H1 (cell line): ENCODE results near the gene TXNDC12. TPM values are rescaled to one million over a fixed set of nuclear protein-coding genes. Genes with fewer than 3 reads are reported as not detected.

Experiments used
- CTCF ChIA-PET: fragments of 300-600 bp; sonication (Branson Sonifier 250); formaldehyde crosslinking; loops from one replicate; lab custom pipeline; 2021; ENCODE audit not compliant: partially characterized antibody; lab: Charles Lee
- POLR2A ChIA-PET: fragments of 300-600 bp; sonication (Branson Sonifier 250); formaldehyde crosslinking; loops from one replicate; lab custom pipeline; 2021; ENCODE audit warnings: inconsistent platforms; ENCODE audit not compliant: partially characterized antibody; lab: Charles Lee
- DNase-seq, 2 experiments: peaks; one replicate each; pipeline versions ENCODE4 v3.0.0 to v3.0.0-alpha.2; 2010 to 2022; ENCODE audit warnings: low spot score in 2 of 2, low read depth in 1 of 2, mixed read lengths in 1 of 2
- FAIRE-seq: peaks from 2 replicates; lab custom pipeline; 2011; peaks lifted over from hg19 to GRCh38; lab: Jason Lieb, UNC
- H2AFZ ChIP-seq: 2 replicates; pipeline ENCODE4 v1.8.1; 2012; ENCODE audit warnings: low read length, inconsistent platforms
- H2AK5ac ChIP-seq: 2 replicates; pipeline ENCODE4 v1.6.1; 2013; ENCODE audit warnings: low read depth, low read length
- H2BK120ac ChIP-seq: replicated peaks from 2 replicates; pipeline ENCODE3; 2013; ENCODE audit warnings: low read depth, low read length, inconsistent platforms
- H2BK12ac ChIP-seq: 2 replicates; pipeline ENCODE4 v1.6.1; 2013; ENCODE audit warnings: low read depth, low read length
- H2BK15ac ChIP-seq: 2 replicates; pipeline ENCODE4 v1.6.1; 2013; ENCODE audit warnings: low read length
- H2BK20ac ChIP-seq: 2 replicates; pipeline ENCODE4 v1.6.1; 2013; ENCODE audit warnings: low read length
- H2BK5ac ChIP-seq: 2 replicates; pipeline ENCODE4 v1.6.1; 2013; ENCODE audit warnings: low read depth, low read length
- H3K14ac ChIP-seq: 2 replicates; pipeline ENCODE4 v1.6.1; 2013; ENCODE audit warnings: inconsistent platforms; ENCODE audit not compliant: insufficient read length
- H3K18ac ChIP-seq: 2 replicates; pipeline ENCODE4 v1.6.1; 2013; ENCODE audit warnings: low read length; ENCODE audit errors: extremely low read depth
- H3K23ac ChIP-seq: 2 replicates; pipeline ENCODE4 v1.6.1; 2013; ENCODE audit warnings: inconsistent platforms; ENCODE audit not compliant: insufficient read length
- H3K23me2 ChIP-seq: 2 replicates; pipeline ENCODE4 v1.6.1; 2013; ENCODE audit warnings: low read depth, low read length
- H3K27ac ChIP-seq: 2 replicates; pipeline ENCODE4 v1.6.1; 2011; ENCODE audit warnings: low read depth, low read length, inconsistent platforms
- H3K27me3 ChIP-seq, 4 experiments: replicated peaks in 1 of 4; 1 replicate in 1 of 4; 2 replicates in 3 of 4; pipeline versions ENCODE4 v1.6.1 to v1.8.1; 2011 to 2013; ENCODE audit warnings: low read length in 3 of 4, mild to moderate bottlenecking in 3 of 4, inconsistent platforms in 2 of 4, mixed read lengths in 2 of 4, moderate library complexity in 1 of 4; ENCODE audit not compliant: control insufficient read depth in 3 of 4, insufficient read depth in 3 of 4; ENCODE audit errors: extremely low read depth in 1 of 4
- H3K36me3 ChIP-seq, 4 experiments: 2 replicates each; pipeline versions ENCODE4 v1.6.1 to v1.8.1; 2011 to 2013; ENCODE audit warnings: mild to moderate bottlenecking in 4 of 4, low read length in 3 of 4, moderate library complexity in 2 of 4, control low read depth in 1 of 4, inconsistent platforms in 1 of 4; ENCODE audit not compliant: insufficient read depth in 4 of 4, control insufficient read depth in 2 of 4
- H3K4ac ChIP-seq: replicated peaks from 2 replicates; pipeline ENCODE3; 2013; ENCODE audit warnings: low read length, low read depth, mixed read lengths, inconsistent platforms; ENCODE audit not compliant: insufficient read length
- H3K4me1 ChIP-seq, 4 experiments: replicated peaks in 1 of 4; 1 replicate in 1 of 4; 2 replicates in 3 of 4; pipeline versions ENCODE4 v1.6.1 to v1.8.1; 2011 to 2013; ENCODE audit warnings: low read length in 3 of 4, inconsistent platforms in 2 of 4, mixed read lengths in 1 of 4; ENCODE audit not compliant: insufficient read depth in 4 of 4, control insufficient read depth in 3 of 4
- H3K4me2 ChIP-seq, 2 experiments: 2 replicates each; pipeline versions ENCODE4 v1.6.1 to v1.8.1; 2011 to 2013; ENCODE audit warnings: low read depth in 2 of 2, low read length in 2 of 2, control low read depth in 1 of 2, inconsistent platforms in 1 of 2, mild to moderate bottlenecking in 1 of 2; ENCODE audit not compliant: insufficient read depth in 1 of 2
- H3K4me3 ChIP-seq, 4 experiments: fragments of 200-600, 300-600 bp in 1 of 4; sonication (generic), shearing (Covaris generic), sonication (Bioruptor Twin) in 1 of 4; 2 replicates each; pipeline versions ENCODE4 v1.5.1 to v1.8.1; 2011 to 2016; ENCODE audit warnings: low read length in 4 of 4, low read depth in 3 of 4, control low read depth in 2 of 4, inconsistent platforms in 2 of 4, mild to moderate bottlenecking in 2 of 4, mixed read lengths in 1 of 4, moderate library complexity in 1 of 4; ENCODE audit not compliant: insufficient read depth in 2 of 4; ENCODE audit errors: extremely low read depth in 1 of 4
- H3K56ac ChIP-seq: replicated peaks from 2 replicates; pipeline ENCODE3; 2013; ENCODE audit warnings: low read depth, mild to moderate bottlenecking, mixed read lengths, low read length, inconsistent platforms; ENCODE audit not compliant: insufficient read length
- H3K79me1 ChIP-seq: 2 replicates; pipeline ENCODE4 v1.6.1; 2013; ENCODE audit warnings: low read depth, low read length, control low read depth
- H3K79me2 ChIP-seq, 2 experiments: 2 replicates each; pipeline versions ENCODE4 v1.6.1 to v1.8.1; 2012 to 2013; ENCODE audit warnings: low read length in 2 of 2, mild to moderate bottlenecking in 2 of 2, inconsistent platforms in 1 of 2; ENCODE audit not compliant: insufficient read depth in 2 of 2, control insufficient read depth in 1 of 2
- H3K9ac ChIP-seq, 4 experiments: replicated peaks in 1 of 4; 1 replicate in 1 of 4; 2 replicates in 3 of 4; pipeline versions ENCODE4 v1.6.1 to v1.8.1; 2011 to 2013; ENCODE audit warnings: low read depth in 3 of 4, low read length in 3 of 4, control low read depth in 2 of 4, mild to moderate bottlenecking in 2 of 4, moderate library complexity in 2 of 4, inconsistent platforms in 1 of 4; ENCODE audit errors: extremely low read depth in 1 of 4
- H3K9me3 ChIP-seq, 2 experiments: 2 replicates each; pipeline versions ENCODE4 v1.6.1 to v1.8.1; 2012 to 2013; ENCODE audit warnings: mild to moderate bottlenecking in 2 of 2, moderate library complexity in 2 of 2, control low read depth in 1 of 2, inconsistent platforms in 1 of 2, low read depth in 1 of 2, low read length in 1 of 2, mixed read lengths in 1 of 2; ENCODE audit not compliant: insufficient read depth in 2 of 2
- H4K20me1 ChIP-seq, 2 experiments: replicated peaks in 1 of 2; 2 replicates each; pipeline versions ENCODE3 to v1.8.1; 2011 to 2013; ENCODE audit warnings: inconsistent platforms in 2 of 2, low read length in 2 of 2, mild to moderate bottlenecking in 1 of 2; ENCODE audit not compliant: insufficient read depth in 2 of 2, control insufficient read depth in 1 of 2
- H4K5ac ChIP-seq: 2 replicates; pipeline ENCODE4 v1.6.1; 2013; ENCODE audit warnings: low read length, low read depth, mixed read lengths, inconsistent platforms; ENCODE audit not compliant: insufficient read length
- H4K8ac ChIP-seq: 2 replicates; pipeline ENCODE4 v1.8.0; 2013; ENCODE audit warnings: mild to moderate bottlenecking, moderate library complexity, low read length, inconsistent platforms; ENCODE audit not compliant: insufficient read depth; ENCODE audit errors: extremely low read depth
- H4K91ac ChIP-seq: replicated peaks from 2 replicates; pipeline ENCODE3; 2013; ENCODE audit warnings: low read length, mixed read lengths, inconsistent platforms; ENCODE audit not compliant: insufficient read length
- ASH2L ChIP-seq: fragments of 200-600, 300-600 bp; sonication (generic); IDR thresholded peaks from one replicate; pipeline ENCODE4 v1.7.1; 2017; ENCODE audit warnings: low read length
- SIX5 ChIP-seq: IDR thresholded peaks from 2 replicates; pipeline ENCODE4 v1.6.1; 2011; ENCODE audit warnings: mild to moderate bottlenecking, low read depth, low read length
- WGBS, 2 experiments: shearing (Covaris generic) in 1 of 2; methylation state at CpG; one replicate each; pipeline versions ENCODE4 v1.1.6 to v1.1.7; 2013 to 2015; ENCODE audit warnings: low lambda C conversion rate in 2 of 2, mixed read lengths in 2 of 2, inconsistent platforms in 1 of 2, low coverage in 1 of 2, missing lambda C conversion rate in 1 of 2; ENCODE audit not compliant: insufficient replicate concordance in 2 of 2, insufficient coverage in 1 of 2, insufficient read length in 1 of 2; ENCODE audit errors: extremely low coverage in 1 of 2, missing lambda C conversion rate in 1 of 2; 5-methylcytosine and 5-hydroxymethylcytosine counted together
- polyA plus RNA-seq, 7 experiments: library from polyadenylated mRNA; depleted of rRNA in 3 of 7; stranded (reverse) in 5 of 7; unstranded in 2 of 7; fragments of >200 nt in 5 of 7; fragments of 200-250 nt in 2 of 7; gene quantifications; 1 replicate in 5 of 7; 2 replicates in 1 of 7; 4 replicates in 1 of 7; pipeline versions ENCODE4 v1.2.1 to v1.2.3, GENCODE V29; 2011 to 2013; ENCODE audit warnings: missing spikeins in 2 of 7, mixed read lengths in 2 of 7
- total RNA-seq: library from RNA; stranded (reverse); fragmentation: NEBNext Ultra II Directional; extraction: Animal tissue kit (Norgen Biotek cat#: 25700); gene quantifications from 2 replicates; pipeline ENCODE4 v1.2.1, GENCODE V29; 2021

Gene TXNDC12
- total and polyA plus RNA-seq, 2 of the 8 experiments (the other 6 are each of a cell fraction or from before 2014, with no cell fraction given): 35.2 to 89.8 TPM

GRCh38 chr1:52041551-52042185 is 13.3 kb downstream of the TXNDC12 start:
- Histone ChIP-seq H2BK20ac (no peak overlapping the region), H3K4ac (no peak overlapping the region), H3K14ac (no peak overlapping the region), H2BK12ac (no peak overlapping the region), H2AFZ (no peak overlapping the region), H3K79me2 (peaks cover 0 to 34% of the 10 kb centered on the region in 2 experiments; a peak in 3 of 4 replicates), H3K4me2 (no peak overlapping the region), H4K5ac (no peak overlapping the region), H3K27me3 (no peaks in the 10 kb centered on the region), H3K23me2 (no peaks in the 10 kb centered on the region), H3K56ac (no peak overlapping the region), H3K23ac (no peak overlapping the region), H2BK15ac (no peak overlapping the region), H2BK5ac (no peak overlapping the region), H3K18ac (no peak overlapping the region), H3K36me3 (peaks cover 2 to 33% (median 17%) of the 10 kb centered on the region in 4 experiments; a peak in 7 of 8 replicates), H3K9ac (no peak overlapping the region), H4K91ac (no peak overlapping the region), H2AK5ac (no peak overlapping the region), H4K20me1 (peaks cover 6% of the 10 kb centered on the region in 2 experiments), H3K4me3 (no peak overlapping the region), H3K79me1 (no peaks in the 10 kb centered on the region), H4K8ac (no peak overlapping the region), H3K27ac (no peak overlapping the region), H3K4me1 (no peaks in the 10 kb centered on the region), H2BK120ac (no peak overlapping the region), H3K9me3 (no peaks in the 10 kb centered on the region)
- CTCF ChIA-PET: interaction anchor here (0.6 to 0.9 kb wide), 2 partner anchors 19 to 225 kb away, joined by 3 read pairs; no protein-coding TSS in a partner anchor
- FAIRE-seq (no peak), DNase-seq (no peak)
- TF ChIP-seq SIX5 (no peak), ASH2L (no peak)
- POLR2A ChIA-PET: interaction anchor here (0.6 to 8.3 kb wide), 3 partner anchors 8 to 21 kb away, joined by 3 to 61 read pairs (median 4); partner anchors contain the start of genes BTF3L4, KTI12 and TXNDC12
- 93% methylated on average over 4 of the region's 4 CpGs; no CpG with 5 or more reads in 1 of the 2 experiments for WGBS, 2 experiments
